MM.1S (cell line): Measurements from ENCODE around the gene PPM1G.
A peak's percentile ranks its signal among the peaks of the same experiment; 100 is the strongest.

Experiments
- DNase-seq: peaks from one replicate; pipeline ENCODE4 v3.0.0-alpha.2; 2015
- H2AFZ ChIP-seq: fragments of 300-600 bp; sonication (generic); 2 replicates; pipeline ENCODE4 v1.6.0; 2016; ENCODE audit warnings: antibody characterized with exemption, low read length
- H3F3A ChIP-seq: fragments of 300-600 bp; sonication (generic); 2 replicates; pipeline ENCODE4 v1.6.1; 2016; ENCODE audit warnings: mild to moderate bottlenecking, antibody characterized with exemption, low read length, moderate library complexity, mixed read lengths; ENCODE audit not compliant: insufficient read depth
- H3K27ac ChIP-seq: fragments of 300-600 bp; sonication (generic); 2 replicates; pipeline ENCODE4 v1.5.1; 2016; ENCODE audit warnings: mild to moderate bottlenecking, low read length
- H3K27me3 ChIP-seq: fragments of 300-600 bp; sonication (generic); replicated peaks from 2 replicates; pipeline ENCODE4 v1.6.0; 2016; ENCODE audit warnings: low read length; ENCODE audit not compliant: insufficient read depth
- H3K36me3 ChIP-seq: fragments of 300-600 bp; sonication (generic); replicated peaks from 2 replicates; pipeline ENCODE4 v1.6.1; 2016; ENCODE audit warnings: mild to moderate bottlenecking, low read length, mixed read lengths; ENCODE audit not compliant: insufficient read depth
- H3K4me1 ChIP-seq: fragments of 300-600 bp; sonication (generic); 2 replicates; pipeline ENCODE4 v1.6.1; 2016; ENCODE audit warnings: low read length, mixed read lengths
- H3K4me2 ChIP-seq: fragments of 300-600 bp; sonication (generic); 2 replicates; pipeline ENCODE4 v1.6.0; 2016; ENCODE audit warnings: low read depth, low read length
- H3K4me3 ChIP-seq: fragments of 300-600 bp; sonication (generic); 2 replicates; pipeline ENCODE4 v1.5.1; 2016; ENCODE audit warnings: low read length, mixed read lengths
- H3K79me2 ChIP-seq: fragments of 300-600 bp; sonication (generic); 2 replicates; pipeline ENCODE4 v1.6.1; 2016; ENCODE audit warnings: mixed run types, low read length, mixed read lengths
- H3K9ac ChIP-seq: fragments of 300-600 bp; sonication (generic); 2 replicates; pipeline ENCODE4 v1.6.1; 2016; ENCODE audit warnings: low read length, mixed read lengths
- H3K9me2 ChIP-seq: fragments of 300-600 bp; sonication (generic); replicated peaks from 2 replicates; pipeline ENCODE4 v1.6.1; 2016; ENCODE audit warnings: mild to moderate bottlenecking, low read length, mixed read lengths; ENCODE audit not compliant: insufficient read depth
- H3K9me3 ChIP-seq: fragments of 300-600 bp; sonication (generic); replicated peaks from 2 replicates; pipeline ENCODE4 v1.6.1; 2016; ENCODE audit warnings: mild to moderate bottlenecking, low read length, mixed read lengths; ENCODE audit not compliant: insufficient read depth
- H4K20me1 ChIP-seq: fragments of 300-600 bp; sonication (generic); 2 replicates; pipeline ENCODE4 v1.6.1; 2016; ENCODE audit warnings: mild to moderate bottlenecking, low read length, moderate library complexity, mixed read lengths; ENCODE audit not compliant: insufficient read depth
- EZH2 ChIP-seq: fragments of 300-600 bp; sonication (generic); optimal IDR thresholded peaks from 2 replicates; pipeline ENCODE3; 2017; ENCODE audit warnings: low read depth, mild to moderate bottlenecking, antibody characterized with exemption, low read length, mixed read lengths
- EZH2phosphoT487 ChIP-seq: fragments of 300-600 bp; sonication (generic); IDR thresholded peaks from 2 replicates; pipeline ENCODE4 v1.6.1; 2018; ENCODE audit warnings: antibody characterized with exemption, low read length
- TF ChIP-seq, protein P1 (sequence below): fragments of 300-600 bp; sonication (generic); IDR thresholded peaks from 2 replicates; pipeline ENCODE4 v1.5.1; 2016; ENCODE audit warnings: antibody characterized with exemption, low read length, mixed read lengths

PPM1G gene

DNA sequence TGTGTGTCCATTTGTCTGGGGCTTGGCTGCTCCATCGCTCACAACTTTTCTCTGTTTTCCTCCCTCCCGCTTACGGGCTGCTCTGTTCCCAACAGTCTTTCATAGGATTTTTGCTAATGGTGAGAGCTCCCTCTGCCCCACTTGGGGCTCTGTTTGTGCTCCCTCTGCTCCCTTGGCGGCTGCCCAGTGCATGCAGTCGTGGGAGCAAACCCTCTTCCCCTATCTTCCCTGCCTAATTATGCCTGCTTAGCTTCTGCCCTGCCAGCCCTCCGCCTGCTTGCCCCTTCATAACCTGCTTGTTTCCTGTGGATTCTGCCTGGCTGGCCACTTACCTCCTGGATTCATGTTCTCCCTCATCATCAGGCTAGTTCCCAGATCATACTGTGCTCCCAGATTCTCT lies 26.2 kb upstream of the PPM1G start:
- Histone ChIP-seq H3K79me2 (peaks cover 22% of the 10 kb centered on the region), H3K9me2 (no peaks in the 10 kb centered on the region), H3K4me3 (no peak overlapping the region), H3K9me3 (no peaks in the 10 kb centered on the region), H3F3A (no peaks in the 10 kb centered on the region), H3K4me2 (no peak overlapping the region), H3K4me1 (peaks cover 3% of the 10 kb centered on the region; the same call in 1 of the 2 replicates), H4K20me1 (no peaks in the 10 kb centered on the region; the same call in 1 of the 2 replicates), H3K27ac (no peak overlapping the region), H3K36me3 (peaks cover 6% of the 10 kb centered on the region; the same call in 1 of the 2 replicates), H2AFZ (no peak overlapping the region), H3K27me3 (no peaks in the 10 kb centered on the region), H3K9ac (no peak overlapping the region)
- DNase-seq: no peak
- TF ChIP-seq EZH2 (no peak), EZH2phosphoT487 (no peak)
- TF ChIP-seq, protein P1, sequence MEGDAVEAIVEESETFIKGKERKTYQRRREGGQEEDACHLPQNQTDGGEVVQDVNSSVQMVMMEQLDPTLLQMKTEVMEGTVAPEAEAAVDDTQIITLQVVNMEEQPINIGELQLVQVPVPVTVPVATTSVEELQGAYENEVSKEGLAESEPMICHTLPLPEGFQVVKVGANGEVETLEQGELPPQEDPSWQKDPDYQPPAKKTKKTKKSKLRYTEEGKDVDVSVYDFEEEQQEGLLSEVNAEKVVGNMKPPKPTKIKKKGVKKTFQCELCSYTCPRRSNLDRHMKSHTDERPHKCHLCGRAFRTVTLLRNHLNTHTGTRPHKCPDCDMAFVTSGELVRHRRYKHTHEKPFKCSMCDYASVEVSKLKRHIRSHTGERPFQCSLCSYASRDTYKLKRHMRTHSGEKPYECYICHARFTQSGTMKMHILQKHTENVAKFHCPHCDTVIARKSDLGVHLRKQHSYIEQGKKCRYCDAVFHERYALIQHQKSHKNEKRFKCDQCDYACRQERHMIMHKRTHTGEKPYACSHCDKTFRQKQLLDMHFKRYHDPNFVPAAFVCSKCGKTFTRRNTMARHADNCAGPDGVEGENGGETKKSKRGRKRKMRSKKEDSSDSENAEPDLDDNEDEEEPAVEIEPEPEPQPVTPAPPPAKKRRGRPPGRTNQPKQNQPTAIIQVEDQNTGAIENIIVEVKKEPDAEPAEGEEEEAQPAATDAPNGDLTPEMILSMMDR: no peak

DNA sequence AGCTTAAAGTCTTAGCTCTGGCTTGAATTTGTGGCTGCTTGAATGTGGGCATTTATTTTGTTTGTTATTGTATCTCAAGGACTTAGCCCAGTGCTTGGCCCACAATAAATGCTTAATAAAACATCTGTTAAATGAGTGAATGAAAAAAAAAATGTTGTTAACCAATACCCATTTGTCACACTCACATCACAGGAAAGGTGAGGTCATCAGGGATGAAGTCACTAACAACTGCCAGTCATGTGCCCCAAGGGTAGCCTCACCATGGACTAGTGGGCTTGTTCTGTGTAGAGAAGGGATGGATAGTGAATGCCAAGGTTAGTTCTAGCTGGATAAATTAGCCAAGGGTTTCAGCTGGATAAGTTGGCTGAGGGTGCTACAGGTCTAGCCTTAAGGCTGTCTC lies 22.0 kb upstream of the PPM1G start:
- H3K4me3 ChIP-seq: no peak overlapping the region
- H3K4me1 ChIP-seq: peaks cover 9% of the 10 kb centered on the region; the same call in 1 of the 2 replicates
- peaks cover 38% of the 10 kb centered on the region for H3K79me2 ChIP-seq
- DNase-seq: no peak
- TF ChIP-seq, protein P1: no peak
- no peak for TF ChIP-seq EZH2phosphoT487
- no peak for TF ChIP-seq EZH2
- H3K9me3 ChIP-seq: no peaks in the 10 kb centered on the region
- H2AFZ ChIP-seq: no peak overlapping the region
- H3K9ac ChIP-seq: no peak overlapping the region
- no peaks in the 10 kb centered on the region for H3K9me2 ChIP-seq
- no peaks in the 10 kb centered on the region; the same call in 1 of the 2 replicates for H4K20me1 ChIP-seq
- H3F3A ChIP-seq: peaks cover 19% of the 10 kb centered on the region
- peaks cover 6% of the 10 kb centered on the region; the same call in 1 of the 2 replicates for H3K36me3 ChIP-seq
- no peak overlapping the region for H3K4me2 ChIP-seq
- no peak overlapping the region for H3K27ac ChIP-seq
- no peaks in the 10 kb centered on the region for H3K27me3 ChIP-seq

DNA sequence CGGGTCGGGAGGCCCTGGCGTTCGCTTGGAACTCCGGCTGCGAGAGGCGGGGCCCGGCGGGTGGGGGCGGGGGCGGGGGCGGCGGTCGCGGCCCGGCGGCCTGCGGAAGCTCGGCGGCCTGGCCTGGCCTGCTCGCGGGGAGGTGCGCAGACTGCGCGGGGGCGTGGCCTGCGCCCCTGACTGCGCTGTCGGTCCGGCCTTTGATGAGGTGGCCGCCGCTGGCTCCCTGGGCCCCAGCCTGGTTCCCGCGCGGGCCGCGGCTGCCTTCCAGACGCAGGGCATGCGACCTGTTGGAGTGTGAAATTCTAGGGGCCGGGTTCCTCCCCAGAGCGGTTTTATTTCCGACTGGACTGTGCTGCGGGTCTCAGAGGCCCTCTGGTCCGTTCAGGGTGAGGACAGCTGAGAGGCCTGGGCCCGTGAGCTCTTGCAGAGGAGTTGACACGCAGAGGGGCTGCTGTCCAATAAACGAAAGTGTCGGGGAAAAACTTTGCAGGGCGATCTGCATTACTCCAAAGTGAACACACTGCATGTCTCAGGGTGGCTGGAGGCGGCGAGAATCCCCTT lies 19.7 kb upstream of the PPM1G start:
- H3F3A ChIP-seq: peaks cover 19% of the 10 kb centered on the region
- peak overlapping the region; percentile 96 for H3K4me2 ChIP-seq
- DNase-seq: peak; percentile 90
- peaks cover 38% of the 10 kb centered on the region for H3K79me2 ChIP-seq
- H2AFZ ChIP-seq: peak overlapping the region; percentile 97
- peaks cover 2% of the 10 kb centered on the region; the same call in 1 of the 2 replicates for H3K36me3 ChIP-seq
- H4K20me1 ChIP-seq: no peaks in the 10 kb centered on the region; the same call in 1 of the 2 replicates
- TF ChIP-seq EZH2: no peak
- TF ChIP-seq, protein P1: no peak
- TF ChIP-seq EZH2phosphoT487: no peak
- no peaks in the 10 kb centered on the region for H3K9me3 ChIP-seq
- H3K9me2 ChIP-seq: no peaks in the 10 kb centered on the region
- no peaks in the 10 kb centered on the region for H3K27me3 ChIP-seq
- peak overlapping the region; percentile 88 for H3K4me3 ChIP-seq
- peaks cover 9% of the 10 kb centered on the region; the same call in 1 of the 2 replicates for H3K4me1 ChIP-seq
- H3K9ac ChIP-seq: peak overlapping the region; percentile 95
- peak overlapping the region; percentile 85; the same call in 1 of the 2 replicates for H3K27ac ChIP-seq
